Activated T-helper 9 cell treated with anti-CD3 and anti-CD28 coated beads, Interleukin-2, amount 50 U/mL, for 16 hours (primary cell): ENCODE results near the gene PSPN.
"Not testable (repeated sequence)": the region's sequence is repeated elsewhere in the genome, so short reads cannot be mapped to it uniquely, and the experiment has no call there.

ENCODE experiments used
- DNase-seq: peaks from one replicate; pipeline ENCODE4 v3.0.0-alpha.2; 2020; ENCODE audit warnings: low read depth

The PSPN gene

DNA sequence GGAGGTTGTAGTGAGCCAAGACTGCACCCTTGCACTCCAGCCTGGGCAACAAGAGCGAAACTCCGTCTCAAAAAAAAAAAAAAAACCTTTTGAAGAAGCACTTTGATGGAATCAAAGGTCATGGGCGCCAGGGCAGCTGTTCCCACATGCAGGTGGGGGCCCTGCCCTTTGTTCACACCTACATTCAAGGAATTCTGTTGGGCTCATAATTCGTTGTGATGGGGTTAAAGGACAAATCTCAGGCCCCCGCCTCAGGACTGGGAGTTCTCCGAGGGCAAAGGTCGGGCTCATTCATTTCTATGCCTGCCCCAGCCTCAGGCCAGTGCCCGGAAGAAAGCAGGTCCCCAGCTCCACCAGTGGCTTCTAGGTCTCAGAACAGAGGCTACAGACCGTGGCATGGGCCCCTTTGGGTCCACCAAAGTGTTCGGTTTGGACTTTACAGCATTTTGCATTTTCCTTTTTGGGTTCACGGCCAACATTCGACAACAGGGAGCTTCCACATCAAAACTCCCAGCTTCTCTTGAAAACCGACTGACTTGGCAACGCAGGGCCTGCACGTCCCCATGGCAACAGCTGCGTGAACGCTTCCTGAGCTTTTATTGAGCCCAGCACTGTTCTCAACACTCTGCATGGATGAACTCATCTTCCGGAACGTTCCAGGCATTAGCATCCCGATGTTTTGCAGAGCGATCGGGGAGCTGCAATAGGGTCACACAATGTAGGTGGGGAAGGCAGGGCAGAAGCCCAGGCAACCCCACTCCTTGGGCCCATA, 27.3 kb upstream of the PSPN start:
- no peak for DNase-seq

DNA sequence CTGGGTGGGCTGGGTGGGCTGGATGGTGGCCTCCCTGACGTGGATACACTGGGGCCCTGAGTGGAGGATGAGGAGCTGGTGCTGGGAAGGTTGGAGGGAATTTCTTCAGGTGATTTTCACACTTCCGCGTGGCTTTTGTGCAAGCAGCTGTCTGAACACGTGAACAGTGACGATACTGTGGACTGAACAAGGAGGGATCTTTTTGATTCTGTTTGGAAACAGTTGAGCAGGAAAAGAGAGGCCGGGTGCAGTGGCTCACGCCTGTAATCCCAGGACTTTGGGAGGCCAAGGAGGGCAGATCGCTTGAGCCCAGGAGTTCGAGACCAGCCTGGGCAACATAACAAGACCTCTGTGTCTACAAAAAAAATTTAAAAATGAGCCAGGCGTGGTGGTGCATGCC, 26.3 kb upstream of the PSPN start:
- DNase-seq, result no peak

DNA sequence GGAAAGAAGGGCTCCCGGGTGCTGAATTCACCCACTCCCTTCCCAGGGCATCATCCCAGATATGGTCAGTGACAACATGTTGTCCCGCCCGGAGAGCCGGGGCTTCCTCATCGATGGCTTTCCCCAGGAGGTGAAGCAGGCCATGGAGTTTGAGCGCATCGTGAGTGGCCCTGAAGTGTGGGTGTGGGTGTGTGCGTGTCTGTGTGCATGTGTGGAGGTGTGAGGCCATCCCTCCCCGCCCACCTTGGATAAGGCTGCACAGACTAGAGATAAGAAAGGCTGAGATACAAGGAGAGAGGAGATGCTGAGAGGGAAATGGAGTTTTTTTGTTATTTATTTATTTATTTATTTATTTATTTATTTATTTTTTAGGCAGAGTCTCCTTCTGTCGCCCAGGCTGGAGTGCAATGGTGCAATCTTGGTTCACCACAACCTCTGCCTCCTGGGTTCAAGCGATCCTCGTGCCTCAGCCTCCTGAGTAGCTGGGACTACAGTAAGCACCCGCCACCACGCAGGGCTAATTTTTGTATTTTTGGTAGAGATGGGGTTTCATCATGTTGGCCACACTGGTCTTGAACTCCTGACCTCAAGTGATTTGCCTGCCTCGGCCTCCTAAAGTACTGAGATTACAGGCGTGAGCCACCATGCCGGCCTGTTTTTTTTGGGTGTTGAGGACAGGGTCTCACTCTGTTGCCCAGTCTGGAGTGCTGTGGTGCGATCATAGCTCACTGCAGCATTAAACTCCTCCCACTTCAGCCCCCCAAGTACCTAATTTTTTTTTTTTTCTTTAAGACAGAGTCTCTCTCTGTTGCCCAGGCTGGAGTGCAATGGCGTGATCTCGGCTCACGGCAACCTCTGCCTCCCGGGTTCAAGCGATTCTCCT, 24.6 kb upstream of the PSPN start:
- not testable (repeated sequence) for DNase-seq

DNA sequence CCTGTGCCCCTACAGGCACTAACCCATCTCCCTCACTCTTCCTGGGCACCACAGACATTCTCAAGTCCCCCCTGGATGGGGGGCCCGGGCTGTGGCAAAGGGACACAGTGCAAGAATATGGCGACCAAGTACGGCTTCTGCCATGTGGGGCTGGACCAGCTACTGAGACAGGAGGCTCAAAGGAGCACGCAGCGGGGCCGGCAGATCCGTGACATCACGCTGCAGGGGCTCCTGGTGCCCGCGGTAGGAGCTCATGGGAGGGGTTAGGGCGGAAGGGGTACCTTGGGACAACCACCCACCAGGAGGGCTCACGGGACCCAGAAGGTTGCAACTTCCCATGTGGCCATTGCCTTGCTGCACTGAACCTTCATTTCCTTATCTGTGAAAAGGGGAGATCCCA, 20.6 kb upstream of the PSPN start:
- DNase-seq, result no peak

DNA sequence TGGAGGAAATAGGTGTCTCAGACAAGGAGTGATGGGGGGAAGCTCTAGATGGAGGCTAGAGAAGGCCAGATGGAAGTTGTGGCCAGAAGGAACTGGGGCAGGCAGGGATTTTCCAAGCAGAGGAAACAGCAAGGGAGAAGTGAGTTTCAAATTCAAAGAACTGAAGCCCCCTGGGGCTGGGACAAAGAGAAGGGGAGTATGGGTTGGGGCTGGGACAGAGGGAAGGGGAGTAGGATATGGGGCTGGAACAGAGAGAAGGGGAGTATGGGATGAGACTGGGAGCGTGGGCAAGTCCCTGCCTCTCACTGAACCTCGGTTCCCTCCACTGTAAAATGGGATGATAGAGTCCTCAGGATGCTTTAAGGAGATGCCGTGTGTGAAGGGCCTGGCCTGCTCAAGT, 19.1 kb upstream of the PSPN start:
- no peak for DNase-seq

DNA sequence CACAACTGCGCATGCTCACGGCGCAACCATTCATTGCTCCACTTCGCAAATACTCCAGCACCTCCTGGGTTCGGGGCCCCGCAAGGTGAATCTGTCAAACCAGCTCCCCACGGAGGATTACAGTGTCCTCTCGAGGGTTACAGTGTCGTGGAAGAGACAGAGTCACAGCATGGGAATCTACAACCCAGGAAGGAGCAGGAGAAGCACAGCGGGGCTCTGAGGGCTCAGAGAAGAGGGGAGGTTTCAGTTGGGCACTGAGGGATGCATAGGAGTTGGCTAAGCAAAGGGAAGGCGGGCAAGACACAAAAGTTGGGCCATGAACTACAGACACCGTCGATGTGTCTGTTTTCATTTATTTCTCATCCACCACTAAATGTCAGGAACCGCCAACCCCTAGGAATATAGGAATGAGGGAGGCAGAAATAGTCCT, 18.3 kb upstream of the PSPN start:
- DNase-seq, result peak; percentile 53

DNA sequence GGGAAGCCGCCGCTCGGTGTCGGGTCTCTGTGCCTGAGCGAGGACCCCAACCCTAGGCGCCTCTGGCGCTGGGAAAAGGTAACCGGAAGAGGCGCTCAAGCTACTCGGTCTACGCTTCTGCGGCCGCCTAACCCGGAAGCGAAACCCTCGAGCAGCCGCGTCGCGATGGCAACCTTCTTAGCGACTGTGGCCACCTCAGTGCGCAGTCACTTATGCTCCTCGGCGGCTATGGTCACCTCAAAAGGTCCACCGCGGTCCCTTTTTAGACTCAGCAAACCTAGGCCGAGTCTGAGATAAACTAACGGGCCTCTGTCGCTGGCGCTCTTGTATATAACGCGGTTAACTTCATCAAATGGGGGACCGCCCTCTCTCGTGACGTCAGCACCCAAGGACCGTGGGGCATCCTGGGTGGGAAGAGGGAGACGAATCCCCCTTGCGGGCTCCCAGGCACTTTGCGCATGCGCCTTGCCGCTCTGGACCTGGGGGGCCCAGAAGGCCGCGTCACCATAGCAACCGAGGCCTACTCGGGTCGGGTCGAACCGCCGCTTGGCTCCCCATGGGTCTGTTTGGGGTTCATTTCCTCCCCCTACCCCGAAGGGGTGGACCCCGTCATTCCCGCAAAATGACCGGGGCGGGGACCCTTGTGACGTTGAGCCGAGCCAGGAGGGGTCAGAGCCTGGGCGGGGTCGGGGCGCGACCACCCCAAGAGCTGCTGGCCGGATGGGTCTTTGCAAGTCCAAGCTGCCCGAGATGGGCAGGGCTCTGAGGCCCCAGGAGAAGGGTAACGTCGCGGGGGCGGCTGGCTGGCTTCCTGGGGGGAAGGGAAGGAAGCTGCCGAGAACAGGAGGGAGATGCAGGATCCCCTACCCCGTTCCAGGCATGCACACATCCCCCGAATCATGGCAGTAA, 17.6 kb upstream of the PSPN start, which contains the start of gene GTF2F1:
GTF2F1 (minus strand) TSS at position 91 of the 909 bp plus-strand sequence. CDS start 169 bp downstream, outside the sequence.
- DNase-seq, result peak; percentile 90

DNA sequence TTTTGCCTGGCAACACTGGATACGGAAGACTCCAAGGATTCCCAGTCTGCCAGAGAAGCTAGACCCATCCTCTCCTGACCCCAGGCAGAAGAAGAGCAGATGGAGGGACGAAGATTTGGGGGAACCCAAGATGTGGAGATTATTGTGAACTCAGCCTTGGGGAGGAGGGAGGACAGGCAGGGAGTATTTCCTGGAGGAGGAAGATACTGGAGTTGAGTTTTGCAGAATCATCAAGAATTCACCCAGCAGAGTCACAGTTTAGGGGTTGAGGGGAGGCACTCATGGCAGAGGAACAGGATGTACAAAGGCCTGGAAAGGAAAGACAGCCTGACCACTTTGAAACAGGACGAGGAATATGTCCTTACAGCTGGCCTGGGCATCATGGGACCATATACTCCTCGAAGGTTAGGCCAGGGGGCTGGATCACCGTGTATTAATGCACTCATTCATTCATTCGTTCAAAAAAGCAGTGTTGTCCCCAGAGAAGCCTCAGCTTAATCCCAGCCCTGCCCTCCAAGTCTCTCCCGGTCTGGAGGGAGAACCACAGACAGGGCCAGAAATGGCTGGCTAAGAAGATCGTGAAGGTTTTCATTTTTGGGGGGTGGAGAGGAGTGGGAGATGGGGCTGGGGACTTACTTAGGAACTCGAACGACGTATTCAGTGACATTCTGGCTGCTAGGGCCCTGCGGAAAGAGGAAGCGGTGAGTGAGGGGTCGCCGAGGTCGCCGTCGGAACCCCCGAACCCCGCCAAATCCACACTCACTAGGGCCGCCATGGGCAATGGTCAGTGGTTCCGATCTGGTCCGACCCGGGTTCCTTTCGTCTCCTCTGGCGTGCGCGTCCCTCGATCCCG, 16.7 kb upstream of the PSPN start:
- DNase-seq, result no peak

DNA sequence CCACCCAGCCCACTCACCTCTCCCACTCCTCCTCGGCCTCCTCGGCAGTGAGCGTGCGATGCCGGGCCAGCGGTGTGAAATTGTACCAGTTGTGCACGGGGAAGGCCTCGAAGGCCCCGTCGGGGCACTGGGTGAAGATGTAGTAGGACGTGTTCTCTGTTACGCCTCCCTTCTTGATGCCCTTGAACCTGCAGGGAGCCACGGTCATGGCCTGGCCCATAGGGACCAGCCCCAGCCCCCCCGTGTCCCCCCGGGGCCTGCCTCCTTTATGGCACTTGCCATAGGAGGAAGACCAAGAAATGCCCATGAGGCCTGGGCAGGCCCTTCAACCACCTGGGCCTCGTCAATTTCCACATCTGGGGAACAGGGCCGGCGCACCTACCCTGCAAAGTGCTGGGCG, 11.6 kb upstream of the PSPN start:
- no peak for DNase-seq

DNA sequence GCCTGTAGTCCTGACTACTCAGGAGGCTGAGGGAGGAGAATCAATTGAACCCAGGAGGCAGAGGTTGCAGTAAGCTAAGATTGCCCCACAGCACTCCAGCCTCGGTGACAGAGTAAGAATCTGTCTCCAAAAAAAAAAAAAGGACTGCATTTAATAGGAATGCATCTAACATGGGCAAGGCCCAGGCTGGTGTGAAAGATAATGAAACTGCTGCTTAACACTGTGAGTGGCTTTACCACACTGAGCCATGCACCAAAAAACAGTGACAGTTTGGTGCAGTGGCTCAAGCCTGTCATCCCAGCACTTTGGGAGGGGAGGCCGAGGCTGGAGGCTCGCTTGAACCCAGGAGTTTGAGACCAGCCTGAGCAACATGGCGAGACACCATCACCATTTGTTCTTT, 8.6 kb upstream of the PSPN start:
- no peak for DNase-seq

DNA sequence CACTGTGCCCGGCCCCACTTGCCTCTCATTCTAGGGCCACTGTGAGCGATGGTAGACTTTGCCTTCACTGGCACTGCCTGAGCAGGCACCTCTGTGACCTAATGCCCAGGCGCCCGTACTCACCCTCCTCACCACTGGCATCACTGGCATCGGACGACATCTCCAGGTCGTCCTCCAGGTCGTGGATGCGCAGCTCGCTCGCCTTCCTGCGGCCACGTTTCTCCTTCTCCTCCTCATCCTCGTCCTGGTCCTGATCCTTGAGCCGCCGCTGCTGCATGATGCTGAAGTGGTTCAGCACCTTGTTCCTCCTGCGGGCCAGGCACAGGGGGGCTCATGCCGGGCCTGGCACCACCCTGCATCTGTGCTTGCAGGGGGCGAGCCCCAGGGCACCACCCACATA, 7.5 kb upstream of the PSPN start:
- DNase-seq, result no peak

DNA sequence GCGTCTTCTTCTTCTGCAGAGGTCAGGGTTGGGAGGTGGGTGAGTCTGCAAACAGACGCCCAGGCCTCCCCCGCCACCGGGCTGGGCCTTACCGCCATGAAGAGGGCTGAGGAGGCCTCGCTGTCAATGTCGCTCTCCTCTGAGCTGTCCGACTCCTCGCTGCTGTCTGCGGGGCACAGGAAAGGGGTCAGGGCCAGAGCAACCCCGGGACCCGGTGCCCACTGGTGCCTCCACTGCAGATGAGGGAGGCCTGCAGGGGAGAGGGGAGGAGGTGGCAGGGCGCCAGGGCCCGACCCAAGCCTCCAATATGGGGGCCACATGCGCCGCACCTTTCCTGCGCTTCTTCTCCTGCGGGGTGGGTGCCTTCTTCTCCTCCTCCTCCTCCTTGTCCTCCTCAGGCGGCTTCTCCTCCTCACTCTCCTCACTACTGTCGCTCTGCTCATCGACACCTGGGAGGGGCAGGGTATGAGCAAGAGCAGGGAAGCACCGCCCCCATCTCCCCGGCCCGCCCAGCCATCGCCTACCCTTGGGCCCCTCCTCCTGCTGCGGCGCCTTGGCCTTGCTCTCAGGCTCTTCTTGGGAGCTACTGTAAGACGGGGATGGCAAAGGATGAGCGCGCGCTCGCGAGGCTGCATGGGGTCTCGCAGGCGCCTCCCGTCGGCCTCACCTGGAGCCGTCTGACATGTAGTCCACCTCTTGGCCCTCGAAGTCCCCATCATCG, 5.5 kb upstream of the PSPN start:
- no peak for DNase-seq

DNA sequence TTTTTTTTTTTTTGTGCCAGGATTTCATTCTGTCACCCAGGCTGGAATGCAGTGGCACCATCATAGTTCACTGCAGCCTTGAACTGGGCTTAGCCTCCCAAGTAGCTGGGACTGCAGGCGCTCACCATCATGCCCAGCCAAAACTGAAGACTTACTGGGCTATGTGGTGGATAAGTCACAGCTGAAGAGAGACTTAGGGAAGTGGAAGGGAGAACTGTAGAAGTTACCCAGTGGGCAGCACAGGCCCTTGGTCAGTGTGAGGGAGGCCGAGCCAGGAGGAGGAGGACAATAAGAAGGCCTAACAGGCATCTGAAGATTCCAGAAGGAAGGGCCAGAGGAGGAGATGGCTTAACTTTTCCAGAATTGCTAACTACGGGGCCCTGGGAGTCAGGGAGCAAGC, 4.0 kb upstream of the PSPN start:
- DNase-seq, result no peak

DNA sequence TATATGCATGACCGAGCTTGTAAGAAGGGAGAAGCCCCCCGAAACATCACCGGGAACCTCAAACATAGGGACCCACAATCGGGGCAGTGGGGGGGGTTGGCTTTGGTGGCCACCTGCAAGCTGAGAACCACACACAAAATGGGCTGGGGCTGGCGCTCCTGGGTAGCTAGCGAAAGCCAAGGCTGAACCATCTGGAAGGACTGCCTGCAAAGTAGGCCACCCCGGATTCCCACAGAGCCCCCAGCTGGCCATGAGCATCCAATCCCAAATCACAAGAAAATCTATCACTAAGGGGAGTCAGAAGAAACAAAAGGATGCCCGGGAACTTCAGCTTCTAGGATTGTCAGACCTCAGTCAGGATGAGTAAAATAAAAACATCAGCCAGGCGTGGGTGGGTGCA, 2.8 kb upstream of the PSPN start:
- no peak for DNase-seq

DNA sequence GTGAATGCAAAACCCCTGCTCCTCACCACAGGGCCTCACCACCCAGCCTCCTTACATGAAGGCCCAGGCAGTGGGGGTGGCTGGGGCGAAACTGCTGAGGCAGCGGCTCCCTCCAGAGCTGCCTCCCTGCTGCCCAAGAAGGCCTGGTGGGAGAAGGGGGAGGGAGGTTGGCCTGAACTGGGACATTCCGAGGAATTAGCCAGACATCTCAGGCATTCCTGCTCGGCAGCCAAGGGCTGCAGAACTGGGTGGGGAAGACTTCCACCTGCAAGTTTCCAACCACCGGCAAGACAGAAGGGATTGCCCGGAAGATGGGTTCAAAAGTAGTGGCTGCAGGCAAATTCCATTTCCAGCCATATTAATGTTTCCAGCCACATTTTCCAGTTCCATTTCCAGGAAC, 2.3 kb upstream of the PSPN start:
- no peak for DNase-seq

DNA sequence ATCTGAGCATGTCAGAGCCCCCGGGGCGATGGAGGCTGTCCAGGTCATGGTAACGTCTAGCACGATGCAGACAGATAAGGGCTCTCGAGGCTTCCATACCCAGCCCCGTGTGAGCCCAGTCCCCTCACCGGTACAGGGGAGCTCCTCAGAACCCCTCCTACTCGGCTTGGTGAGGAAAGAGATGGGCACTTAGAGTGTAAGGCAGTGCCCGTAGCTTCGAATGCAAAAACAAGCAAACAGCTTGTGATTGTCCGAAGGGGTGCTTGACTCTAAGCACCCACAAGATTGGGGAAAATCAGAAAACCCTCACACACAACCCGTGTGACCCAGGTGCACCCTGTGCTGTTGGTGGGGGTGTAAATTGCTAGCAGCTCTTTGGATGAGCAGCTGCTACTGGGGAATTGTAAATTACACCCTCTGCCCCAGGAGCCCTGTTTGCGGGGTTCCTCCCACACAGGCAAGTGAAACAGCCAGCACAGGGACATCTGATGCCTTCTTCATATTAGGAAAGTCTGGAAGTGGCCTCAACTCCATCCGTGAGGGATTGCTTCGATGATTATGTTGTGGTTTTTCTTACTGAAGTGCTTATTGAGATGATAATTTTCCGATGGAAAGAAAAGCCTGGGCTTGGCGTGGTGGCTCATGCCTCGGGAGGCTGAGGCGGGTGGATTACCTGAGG, 918 bp upstream of the PSPN start:
- no peak for DNase-seq

DNA sequence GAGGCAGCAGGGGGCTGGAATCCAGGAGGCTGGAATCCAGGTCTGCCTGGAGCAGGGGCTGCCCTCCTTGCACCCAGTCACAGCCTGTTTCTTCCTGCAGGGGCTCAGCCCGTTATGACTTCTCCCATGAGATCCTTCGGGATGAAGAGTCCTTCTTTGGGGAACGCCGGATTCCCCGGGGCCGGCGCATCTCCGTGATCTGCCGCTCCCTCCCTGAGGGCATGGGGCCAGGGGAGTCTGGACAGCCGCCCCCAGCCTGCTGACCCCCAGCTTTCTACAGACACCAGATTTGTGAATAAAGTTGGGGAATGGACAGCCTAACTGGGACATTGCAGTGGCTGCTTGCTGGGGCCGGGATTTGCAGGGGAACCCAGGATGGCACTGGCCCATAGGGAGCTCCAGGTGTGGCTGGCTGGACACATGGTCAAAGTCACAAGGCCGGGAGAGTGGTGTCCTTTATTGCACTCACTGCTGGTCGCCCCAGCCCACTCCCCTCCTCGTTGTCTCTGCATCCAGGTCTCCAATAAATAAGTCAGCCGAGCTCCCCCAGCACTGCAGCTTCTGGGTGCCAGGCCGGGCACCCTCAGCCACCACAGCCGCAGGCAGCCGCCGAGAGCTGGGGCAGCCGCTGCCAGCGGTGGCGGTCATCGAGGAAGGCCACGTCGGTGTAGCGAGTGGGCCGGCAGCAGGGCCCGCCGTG, 872 bp downstream of the PSPN start:
- no peak for DNase-seq

DNA sequence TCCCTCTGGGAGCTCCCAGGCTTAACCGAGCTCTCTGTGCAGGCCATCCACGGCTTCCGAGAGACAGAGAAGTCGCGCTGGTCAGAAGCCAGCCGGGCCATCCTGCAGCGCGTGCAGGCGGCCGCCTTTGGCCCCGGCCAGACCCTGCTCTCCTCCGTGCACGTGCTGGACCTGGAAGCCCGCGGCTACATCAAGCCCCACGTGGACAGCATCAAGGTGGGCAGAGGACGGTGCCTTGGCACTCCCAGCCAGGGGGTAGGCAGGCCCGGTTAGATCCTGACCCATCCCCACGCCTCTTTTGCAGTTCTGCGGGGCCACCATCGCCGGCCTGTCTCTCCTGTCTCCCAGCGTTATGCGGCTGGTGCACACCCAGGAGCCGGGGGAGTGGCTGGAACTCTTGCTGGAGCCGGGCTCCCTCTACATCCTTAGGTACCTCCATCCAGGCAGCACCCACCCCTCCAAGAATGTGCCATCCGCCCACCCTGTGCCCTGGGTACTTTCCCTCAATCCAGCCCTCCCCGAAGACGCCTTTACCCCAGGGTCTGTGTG, 1.5 kb downstream of the PSPN start:
- no peak for DNase-seq

DNA sequence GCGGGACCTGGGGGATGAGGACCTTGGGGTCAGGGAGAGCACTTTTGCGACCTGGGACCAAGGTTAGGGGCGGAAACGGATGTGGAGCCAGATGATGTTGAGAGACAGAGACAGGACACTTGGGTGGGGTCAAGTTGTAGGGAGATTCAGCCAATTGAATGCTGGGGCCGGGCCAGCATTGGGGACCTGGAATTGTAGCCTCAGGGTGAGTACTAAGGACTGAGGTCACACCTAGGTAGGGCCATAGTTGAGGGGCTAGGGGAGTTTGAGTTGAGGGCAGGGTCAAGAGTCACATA, 2.0 kb downstream of the PSPN start:
- no peak for DNase-seq
